Nephron (organoid): ENCODE results near the gene HMX2.

Experiments
- H3K27ac Mint-ChIP-seq, 3 experiments: 2 replicates each; pipeline ENCODE4 v1.8.0; 2020; ENCODE audit warnings: mixed read lengths in 3 of 3, mild to moderate bottlenecking in 2 of 3, moderate library complexity in 1 of 3
- H3K27me3 Mint-ChIP-seq: 2 replicates; pipeline ENCODE4 v1.8.0; 2021; ENCODE audit warnings: low read depth, mild to moderate bottlenecking, moderate library complexity, mixed read lengths
- H3K36me3 Mint-ChIP-seq: 2 replicates; pipeline ENCODE4 v1.8.0; 2020; ENCODE audit warnings: low read depth, mixed read lengths
- H3K4me1 Mint-ChIP-seq: 2 replicates; pipeline ENCODE4 v1.8.0; 2020; ENCODE audit warnings: mixed read lengths
- H3K4me3 Mint-ChIP-seq, 3 experiments: 2 replicates each; pipeline ENCODE4 v1.8.0; 2020; ENCODE audit warnings: mild to moderate bottlenecking in 3 of 3, mixed read lengths in 3 of 3, moderate library complexity in 2 of 3
- H3K9me3 Mint-ChIP-seq: 2 replicates; pipeline ENCODE4 v1.8.0; 2020; ENCODE audit warnings: mixed read lengths
- TF ChIP-seq, protein P1 (sequence below), 3 experiments: fragments of 200-600 bp; sonication (generic); IDR thresholded peaks; one replicate each; pipeline ENCODE4 v1.5.0; 2021; ENCODE audit warnings: antibody characterized with exemption in 3 of 3; ENCODE audit not compliant: unreplicated experiment in 3 of 3

Gene HMX2

DNA sequence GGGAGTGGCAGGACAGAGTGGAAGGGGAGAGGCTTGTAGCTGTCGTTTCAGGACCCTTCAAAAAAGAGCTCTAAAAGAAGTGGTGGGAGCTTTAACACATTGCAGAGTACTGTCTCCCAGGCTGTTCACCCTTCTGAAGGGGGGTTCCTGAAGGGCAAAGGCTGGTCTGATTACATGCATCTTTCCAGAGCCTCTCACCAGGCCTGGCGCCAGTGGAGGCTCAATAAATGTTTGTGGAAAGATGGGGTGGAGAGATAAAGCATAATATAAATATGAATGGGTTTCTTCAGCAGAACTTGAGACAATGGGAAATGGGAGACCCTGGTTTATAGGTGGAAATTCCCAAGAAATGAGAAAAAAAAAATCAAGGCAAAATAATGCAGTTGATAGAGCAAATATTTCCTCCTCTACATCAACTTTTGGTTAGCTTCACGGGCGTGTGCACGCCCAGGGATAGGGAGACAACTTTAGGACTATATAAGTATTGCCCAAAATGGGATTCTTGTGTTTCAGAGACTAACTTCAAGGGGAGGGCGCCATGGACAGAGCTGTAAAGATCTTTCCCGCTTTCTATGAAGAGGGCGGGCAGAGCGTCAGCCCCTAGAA is 5.7 kb downstream of the HMX2 start:
- H3K9me3 Mint-ChIP-seq, result no peaks in the 10 kb centered on the region
- peak overlapping the region; percentile 98 to 100 (median 99) for H3K4me3 Mint-ChIP-seq
- H3K4me1 Mint-ChIP-seq, result peaks cover 26% of the 10 kb centered on the region
- peaks cover 57% of the 10 kb centered on the region for H3K27me3 Mint-ChIP-seq
- H3K36me3 Mint-ChIP-seq, result peaks cover 31% of the 10 kb centered on the region
- H3K27ac Mint-ChIP-seq, result peak overlapping the region in 2 of 3 experiments; percentile 91 to 95
- TF ChIP-seq, protein P1, sequence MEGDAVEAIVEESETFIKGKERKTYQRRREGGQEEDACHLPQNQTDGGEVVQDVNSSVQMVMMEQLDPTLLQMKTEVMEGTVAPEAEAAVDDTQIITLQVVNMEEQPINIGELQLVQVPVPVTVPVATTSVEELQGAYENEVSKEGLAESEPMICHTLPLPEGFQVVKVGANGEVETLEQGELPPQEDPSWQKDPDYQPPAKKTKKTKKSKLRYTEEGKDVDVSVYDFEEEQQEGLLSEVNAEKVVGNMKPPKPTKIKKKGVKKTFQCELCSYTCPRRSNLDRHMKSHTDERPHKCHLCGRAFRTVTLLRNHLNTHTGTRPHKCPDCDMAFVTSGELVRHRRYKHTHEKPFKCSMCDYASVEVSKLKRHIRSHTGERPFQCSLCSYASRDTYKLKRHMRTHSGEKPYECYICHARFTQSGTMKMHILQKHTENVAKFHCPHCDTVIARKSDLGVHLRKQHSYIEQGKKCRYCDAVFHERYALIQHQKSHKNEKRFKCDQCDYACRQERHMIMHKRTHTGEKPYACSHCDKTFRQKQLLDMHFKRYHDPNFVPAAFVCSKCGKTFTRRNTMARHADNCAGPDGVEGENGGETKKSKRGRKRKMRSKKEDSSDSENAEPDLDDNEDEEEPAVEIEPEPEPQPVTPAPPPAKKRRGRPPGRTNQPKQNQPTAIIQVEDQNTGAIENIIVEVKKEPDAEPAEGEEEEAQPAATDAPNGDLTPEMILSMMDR (IDR thresholded peaks at IDR 0.05; ENCODE audit: unreplicated experiment in 3 of 3), result no peak

DNA sequence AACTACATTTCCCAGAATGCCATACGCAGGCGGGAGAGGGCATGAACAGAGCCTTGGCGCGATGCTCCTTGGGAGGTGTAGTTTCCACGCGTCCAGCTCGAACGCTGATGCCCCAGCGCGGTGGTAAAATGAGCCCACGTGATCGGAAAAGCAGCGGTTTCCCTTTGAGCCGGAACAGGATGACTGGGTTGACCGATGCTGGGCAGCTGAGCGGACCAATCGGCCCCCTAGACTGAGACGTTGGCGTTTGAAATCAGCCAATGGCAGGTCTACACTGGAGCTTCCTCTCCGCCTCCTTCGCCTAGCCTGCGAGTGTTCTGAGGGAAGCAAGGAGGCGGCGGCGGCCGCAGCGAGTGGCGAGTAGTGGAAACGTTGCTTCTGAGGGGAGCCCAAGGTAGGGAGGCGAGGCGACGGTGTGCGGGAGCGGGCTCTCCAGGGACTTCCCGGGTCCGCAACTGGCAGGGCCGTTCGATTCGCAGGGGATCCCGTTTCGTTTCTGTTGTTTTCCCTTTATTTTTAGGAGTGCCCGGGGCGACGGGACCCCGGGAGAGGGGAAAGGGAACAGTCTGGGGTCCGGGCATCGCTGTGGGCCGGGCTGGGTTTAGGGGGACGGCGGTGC is 6.3 kb downstream of the HMX2 start, which contains the start of gene BUB3:
Gene BUB3, plus strand, starts transcription at position 311 of the 619 bp plus-strand sequence. CDS start 516 bp downstream, outside the sequence.
- Mint-ChIP-seq H3K4me3 (peak within 1 kb of the TSS; percentile 98 to 100 (median 99)), H3K4me1 (peaks cover 22% of the 10 kb centered on the region), H3K9me3 (no peaks in the 10 kb centered on the region), H3K27ac (peak within 1 kb of the TSS; percentile 85 to 95 (median 91)), H3K36me3 (peaks cover 32% of the 10 kb centered on the region), H3K27me3 (peaks cover 51% of the 10 kb centered on the region)
- TF ChIP-seq, protein P1 (IDR thresholded peaks at IDR 0.05; ENCODE audit: unreplicated experiment in 3 of 3), result no peak

DNA sequence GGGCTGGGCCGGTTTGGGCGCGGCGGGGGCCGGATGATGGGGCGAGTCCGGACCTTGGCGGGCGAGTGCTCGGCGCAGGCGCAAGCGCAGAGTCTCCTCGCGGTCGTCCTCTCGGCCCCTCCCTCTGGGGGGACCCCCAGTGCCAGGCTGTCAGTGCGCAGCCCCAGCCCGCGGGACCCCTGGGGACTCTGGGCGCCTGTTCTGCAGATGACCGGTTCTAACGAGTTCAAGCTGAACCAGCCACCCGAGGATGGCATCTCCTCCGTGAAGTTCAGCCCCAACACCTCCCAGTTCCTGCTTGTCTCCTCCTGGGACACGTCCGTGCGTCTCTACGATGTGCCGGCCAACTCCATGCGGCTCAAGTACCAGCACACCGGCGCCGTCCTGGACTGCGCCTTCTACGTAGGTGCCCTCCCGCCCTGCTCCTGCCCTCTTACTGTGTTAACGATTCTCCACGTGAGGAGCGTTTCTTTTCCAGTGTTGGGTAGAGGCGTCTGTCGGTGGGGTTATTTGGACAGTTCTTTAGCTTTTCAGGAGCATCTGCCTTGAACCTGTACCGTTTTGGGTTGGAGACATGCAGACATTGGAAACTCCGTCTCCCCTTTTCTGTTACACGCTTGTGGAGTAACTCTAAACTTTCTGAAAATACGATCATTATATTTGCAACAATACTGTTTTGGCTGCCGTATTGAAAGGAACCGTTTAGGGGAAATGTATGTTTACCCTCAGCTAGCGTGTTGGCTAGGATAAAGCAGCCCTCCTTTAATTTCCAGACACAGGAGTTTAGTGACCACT is 7.0 kb downstream of the HMX2 start:
- Mint-ChIP-seq H3K27me3 (peaks cover 44% of the 10 kb centered on the region), H3K9me3 (no peaks in the 10 kb centered on the region), H3K36me3 (peaks cover 37% of the 10 kb centered on the region), H3K4me3 (peak overlapping the region; percentile 98 to 100 (median 99)), H3K27ac (peak overlapping the region; percentile 80 to 91 (median 85)), H3K4me1 (peaks cover 22% of the 10 kb centered on the region)
- TF ChIP-seq, protein P1 (IDR thresholded peaks at IDR 0.05; ENCODE audit: unreplicated experiment in 3 of 3), result no peak

DNA sequence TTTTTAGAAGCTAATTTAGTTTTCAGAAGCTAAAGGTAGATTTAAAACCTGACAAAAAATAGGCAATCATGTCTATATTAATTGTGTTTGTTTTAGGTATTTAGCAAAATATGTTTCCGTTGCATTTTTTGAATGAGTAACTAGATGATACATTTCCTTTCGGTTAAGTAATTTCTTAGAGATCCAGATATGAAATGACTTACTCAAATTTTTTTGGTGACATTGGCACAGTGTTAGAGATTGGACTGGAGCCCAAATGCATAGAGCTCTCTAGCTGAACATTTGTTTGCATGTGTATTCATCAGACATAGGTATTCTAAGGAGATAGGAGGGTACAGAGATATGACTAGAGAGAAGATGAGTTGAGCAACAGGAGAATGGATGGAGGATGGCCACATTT is 8.1 kb downstream of the HMX2 start:
- H3K4me3 Mint-ChIP-seq, result peak overlapping the region; percentile 17 to 99 (median 51)
- peaks cover 17% of the 10 kb centered on the region for H3K4me1 Mint-ChIP-seq
- no peaks in the 10 kb centered on the region for H3K9me3 Mint-ChIP-seq
- peaks cover 46% of the 10 kb centered on the region for H3K36me3 Mint-ChIP-seq
- TF ChIP-seq, protein P1 (IDR thresholded peaks at IDR 0.05; ENCODE audit: unreplicated experiment in 3 of 3), result no peak
- H3K27ac Mint-ChIP-seq, result no peak overlapping the region
- H3K27me3 Mint-ChIP-seq, result peaks cover 32% of the 10 kb centered on the region

DNA sequence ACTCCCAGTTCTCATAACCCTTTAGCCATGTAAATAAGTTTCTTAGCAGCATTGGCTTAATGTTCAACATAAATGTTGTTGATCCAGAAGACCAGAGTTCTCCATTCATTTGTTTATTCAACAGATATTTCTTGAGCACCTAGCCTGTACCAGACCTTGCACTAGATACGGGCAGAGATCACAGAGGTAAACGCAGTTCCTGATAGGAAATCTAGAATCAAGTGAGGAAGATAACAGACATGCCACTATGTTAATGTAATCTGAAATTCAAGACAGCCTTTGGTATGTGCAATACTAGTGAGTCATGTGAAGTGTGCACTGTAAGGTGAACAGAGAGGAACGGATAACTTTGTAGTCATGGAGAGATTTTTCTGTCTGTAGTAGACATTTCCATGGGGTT is 9.3 kb downstream of the HMX2 start:
- Mint-ChIP-seq H3K4me3 (no peak overlapping the region), H3K4me1 (peaks cover 17% of the 10 kb centered on the region), H3K27me3 (peaks cover 21% of the 10 kb centered on the region), H3K36me3 (peaks cover 54% of the 10 kb centered on the region), H3K9me3 (no peaks in the 10 kb centered on the region), H3K27ac (no peak overlapping the region)
- TF ChIP-seq, protein P1 (IDR thresholded peaks at IDR 0.05; ENCODE audit: unreplicated experiment in 3 of 3), result no peak
